Panc1 (cell line): ENCODE data around the gene ARHGAP45. TPM values are rescaled to one million over a fixed set of nuclear protein-coding genes. Genes with fewer than 3 reads are reported as not detected.

Source experiments
- ATAC-seq: fragments of 200-7000 bp; cut with Tn5 transposase; 2 replicates; pipeline ENCODE4 v1.9.1; 2020; ENCODE audit warnings: mild to moderate bottlenecking, moderate library complexity
- BruUV-seq: library from RNA; stranded (reverse); fragments of 400-500 nt; replicated peaks from 2 replicates; lab custom pipeline; 2021; lab: Mats Ljungman, UMichigan
- CTCF ChIA-PET: fragments of 300-600 bp; sonication (Branson Sonifier 250); formaldehyde crosslinking; loops from one replicate; lab custom pipeline; 2022; ENCODE audit warnings: antibody characterized with exemption; lab: Charles Lee
- POLR2A ChIA-PET: fragments of 300-600 bp; sonication (Branson Sonifier 250); formaldehyde crosslinking; loops from one replicate; lab custom pipeline; 2022; ENCODE audit warnings: antibody characterized with exemption; lab: Charles Lee
- DNase-seq: peaks from one replicate; pipeline ENCODE4 v3.0.0-alpha.2; 2010; ENCODE audit warnings: low read depth, low spot score
- H3K27ac ChIP-seq: 2 replicates; pipeline ENCODE4 v1.5.1; 2011; ENCODE audit warnings: mild to moderate bottlenecking, low read length, inconsistent platforms
- H3K27me3 ChIP-seq: fragments of 200-500 bp; sonication (Bioruptor generic); 2 replicates; pipeline ENCODE4 v1.6.0; 2014; ENCODE audit warnings: low read length, inconsistent platforms; ENCODE audit not compliant: control insufficient read depth, insufficient read depth
- H3K36me3 ChIP-seq: fragments of 200-500 bp; sonication (Bioruptor generic); 2 replicates; pipeline ENCODE4 v1.5.1; 2014; ENCODE audit warnings: inconsistent platforms, mild to moderate bottlenecking, low read length, moderate library complexity; ENCODE audit not compliant: control insufficient read depth, insufficient read depth
- H3K4me1 ChIP-seq: 2 replicates; pipeline ENCODE4 v1.5.1; 2011; ENCODE audit warnings: inconsistent platforms, mild to moderate bottlenecking, low read length, moderate library complexity; ENCODE audit not compliant: control insufficient read depth, insufficient read depth
- H3K4me3 ChIP-seq, 2 experiments: 2 replicates each; pipeline ENCODE4 v1.5.1; 2011 to 2012; ENCODE audit warnings: low read depth in 2 of 2, low read length in 2 of 2, mild to moderate bottlenecking in 2 of 2, inconsistent platforms in 1 of 2, moderate library complexity in 1 of 2
- H3K9me3 ChIP-seq: fragments of 200-500 bp; sonication (Bioruptor generic); 2 replicates; pipeline ENCODE4 v1.5.1; 2014; ENCODE audit warnings: low read depth, mild to moderate bottlenecking, inconsistent platforms, low read length, moderate library complexity; ENCODE audit not compliant: control insufficient read depth, insufficient read depth
- CTCF ChIP-seq: fragments of 450-650 bp; IDR thresholded peaks from 2 replicates; pipeline ENCODE4 v1.5.1; 2017; ENCODE audit warnings: mild to moderate bottlenecking
- POLR2AphosphoS5 ChIP-seq: IDR thresholded peaks from 2 replicates; pipeline ENCODE4 v1.6.1; 2012; ENCODE audit warnings: mild to moderate bottlenecking, low read depth, low read length, moderate library complexity
- REST ChIP-seq, 2 experiments: IDR thresholded peaks; 2 replicates each; pipeline ENCODE4 v1.6.1; 2011 to 2012; ENCODE audit warnings: low read depth in 2 of 2, control low read depth in 1 of 2, low read length in 1 of 2, mild to moderate bottlenecking in 1 of 2, moderate library complexity in 1 of 2; ENCODE audit not compliant: insufficient read depth in 1 of 2
- SIN3A ChIP-seq: IDR thresholded peaks from 2 replicates; pipeline ENCODE4 v1.6.1; 2012; ENCODE audit warnings: low read depth, mild to moderate bottlenecking, low read length, moderate library complexity, borderline replicate concordance; ENCODE audit not compliant: insufficient read depth
- TCF7L2 ChIP-seq: IDR thresholded peaks from 2 replicates; pipeline ENCODE4 v1.6.1; 2011; ENCODE audit warnings: mild to moderate bottlenecking, low read depth, low read length, inconsistent platforms
- in situ Hi-C: cut with HindIII; loops from 2 replicates; pipeline ENCODE4 v1.10.0; 2016; ENCODE audit warnings: low sequenced_read_pairs, low pct_unique_long_range_greater_than_20kb
- intact Hi-C: fragments of 100-400 bp; cut with micrococcal nuclease; formaldehyde crosslinking; loops from one replicate; pipeline ENCODE4 v1.10.0; 2022; ENCODE audit not compliant: unreplicated experiment
- total RNA-seq: library from RNA; stranded (reverse); gene quantifications from one replicate; pipeline ENCODE4 v1.2.1, GENCODE V29; 2021; ENCODE audit not compliant: unreplicated experiment

ARHGAP45 gene
- total RNA-seq, 1 experiment from 2014 or later: 27.8 TPM

- Histone ChIP-seq H3K4me3 (no peak overlapping the region), H3K36me3 (no peaks in the 10 kb centered on the region), H3K27me3 (no peaks in the 10 kb centered on the region), H3K4me1 (no peaks in the 10 kb centered on the region; the same call in 1 of the 2 replicates), H3K9me3 (no peaks in the 10 kb centered on the region), H3K27ac (no peak overlapping the region)
- no peak for TF ChIP-seq REST (IDR thresholded peaks at IDR 0.05; ENCODE audit: insufficient read depth in 1 of 2, low read depth in 2 of 2, low read length in 1 of 2)
- TF ChIP-seq SIN3A: no peak
- no peak for TF ChIP-seq TCF7L2
- TF ChIP-seq CTCF: no peak
- no peak; the same call in 1 of the 2 replicates for TF ChIP-seq POLR2AphosphoS5
- in situ Hi-C loops: no loop called here
- intact Hi-C loops: no loop called here
- no TSS peak for BruUV-seq
- DNase-seq (no peak), ATAC-seq (no peak)
- ChIA-PET CTCF (no interaction called here), POLR2A (no interaction called here)
Measured at GRCh38 chr19:1084024-1084868, 17.3 kb downstream of the ARHGAP45 start.

- CTCF ChIA-PET: no interaction called here
- intact Hi-C loops: no loop called here
- no peaks in the 10 kb centered on the region for H3K9me3 ChIP-seq
- no peak overlapping the region for H3K27ac ChIP-seq
- no peaks in the 10 kb centered on the region; the same call in 1 of the 2 replicates for H3K4me1 ChIP-seq
- H3K27me3 ChIP-seq: no peaks in the 10 kb centered on the region
- BruUV-seq: TSS peak; percentile 65
- no peaks in the 10 kb centered on the region for H3K36me3 ChIP-seq
- in situ Hi-C loops: no loop called here
- DNase-seq: no peak
- POLR2A ChIA-PET: no interaction called here
- H3K4me3 ChIP-seq: no peak overlapping the region
- TF ChIP-seq POLR2AphosphoS5 (peak; percentile 44; the same call in 1 of the 2 replicates), CTCF (no peak)
- no peak for ATAC-seq
Measured at GRCh38 chr19:1085053-1085658, 18.2 kb downstream of the ARHGAP45 start.
